CD4-positive, alpha-beta T cell (primary cell): ENCODE measurements around the gene BOD1. TPM values are rescaled to one million over a fixed set of nuclear protein-coding genes. Genes with fewer than 3 reads are reported as not detected.

Experiments
- ATAC-seq: fragments of 200-7000 bp; cut with Tn5 transposase; one replicate; pipeline ENCODE4 v1.10.0; 2022; ENCODE audit warnings: mild to moderate bottlenecking; ENCODE audit not compliant: poor library complexity
- CTCF ChIA-PET: fragments of 350-600 bp; sonication (Branson Sonifier 250); formaldehyde crosslinking; loops from one replicate; lab custom pipeline; 2021; ENCODE audit warnings: antibody characterized with exemption, inconsistent platforms; lab: Charles Lee
- POLR2A ChIA-PET: fragments of 350-600 bp; sonication (Branson Sonifier 250); formaldehyde crosslinking; loops from one replicate; lab custom pipeline; 2021; ENCODE audit warnings: antibody characterized with exemption, inconsistent platforms; lab: Charles Lee
- DNase-seq, 14 experiments: peaks; one replicate each; pipeline ENCODE4 v3.0.0-alpha.2; 2013 to 2020; ENCODE audit warnings: mixed read lengths in 2 of 14
- H3K27ac ChIP-seq, 2 donors: one replicate each; pipeline versions ENCODE4 v1.5.1 to v1.7.0; 2013; ENCODE audit warnings: low read length in 2 of 2, low read depth in 1 of 2, mild to moderate bottlenecking in 1 of 2
- H3K27me3 ChIP-seq, 2 experiments: 1 replicate in 1 of 2; 2 replicates in 1 of 2; pipeline versions ENCODE4 v1.6.1 to v1.7.0; 2013; ENCODE audit warnings: low read length in 2 of 2, control low read depth in 1 of 2, mild to moderate bottlenecking in 1 of 2, moderate library complexity in 1 of 2; ENCODE audit not compliant: insufficient read depth in 2 of 2, control insufficient read depth in 1 of 2
- H3K36me3 ChIP-seq: one replicate; pipeline ENCODE4 v1.6.1; 2013; ENCODE audit warnings: low read length, control low read depth; ENCODE audit not compliant: insufficient read depth
- H3K4me1 ChIP-seq: one replicate; pipeline ENCODE4 v1.6.1; 2013; ENCODE audit warnings: low read length, control low read depth; ENCODE audit not compliant: insufficient read depth
- H3K4me3 ChIP-seq: one replicate; pipeline ENCODE4 v1.5.1; 2013; ENCODE audit warnings: mild to moderate bottlenecking, low read length, moderate library complexity
- H3K9me3 ChIP-seq, 2 experiments: 1 replicate in 1 of 2; 2 replicates in 1 of 2; pipeline versions ENCODE4 v1.6.1 to v1.7.0; 2013; ENCODE audit warnings: low read length in 2 of 2, mild to moderate bottlenecking in 2 of 2, control low read depth in 1 of 2, moderate library complexity in 1 of 2; ENCODE audit not compliant: control insufficient read depth in 1 of 2, insufficient read depth in 1 of 2
- H3K27ac Mint-ChIP-seq: one replicate; pipeline ENCODE4 v1.8.0; 2020; ENCODE audit warnings: mixed read lengths
- H3K27me3 Mint-ChIP-seq: one replicate; pipeline ENCODE4 v1.8.0; 2021; ENCODE audit warnings: mixed read lengths
- H3K36me3 Mint-ChIP-seq: one replicate; pipeline ENCODE4 v1.8.0; 2021; ENCODE audit warnings: low read depth, mixed read lengths
- H3K4me1 Mint-ChIP-seq: one replicate; pipeline ENCODE4 v1.8.0; 2021; ENCODE audit warnings: low read depth, mixed read lengths
- H3K4me3 Mint-ChIP-seq: one replicate; pipeline ENCODE4 v1.8.0; 2020; ENCODE audit warnings: mild to moderate bottlenecking, mixed read lengths
- H3K9me3 Mint-ChIP-seq: one replicate; pipeline ENCODE4 v1.8.0; 2020; ENCODE audit warnings: mixed read lengths
- CTCF ChIP-seq: fragments of 200-600 bp; IDR thresholded peaks from one replicate; pipeline ENCODE4 v1.8.0; 2022; ENCODE audit warnings: antibody characterized with exemption, mild to moderate bottlenecking
- intact Hi-C, 2 experiments: fragments of 100-400 bp; cut with DNase I in 1 of 2; cut with micrococcal nuclease in 1 of 2; formaldehyde crosslinking; loops; one replicate each; pipeline versions ENCODE4 v1.15.1 to v1.9.0; 2023 to 2025; cut with DNase I, micrococcal nuclease
- total RNA-seq, 174 experiments: library from RNA in 2 of 174; stranded (reverse) in 2 of 174; gene quantifications; one replicate each; pipeline ENCODE4 v1.2.3 and lab custom pipeline; 2021 to 2026

Gene BOD1
- total RNA-seq, 2 experiments from 2014 or later, result 20.6 to 20.9 TPM

DNA sequence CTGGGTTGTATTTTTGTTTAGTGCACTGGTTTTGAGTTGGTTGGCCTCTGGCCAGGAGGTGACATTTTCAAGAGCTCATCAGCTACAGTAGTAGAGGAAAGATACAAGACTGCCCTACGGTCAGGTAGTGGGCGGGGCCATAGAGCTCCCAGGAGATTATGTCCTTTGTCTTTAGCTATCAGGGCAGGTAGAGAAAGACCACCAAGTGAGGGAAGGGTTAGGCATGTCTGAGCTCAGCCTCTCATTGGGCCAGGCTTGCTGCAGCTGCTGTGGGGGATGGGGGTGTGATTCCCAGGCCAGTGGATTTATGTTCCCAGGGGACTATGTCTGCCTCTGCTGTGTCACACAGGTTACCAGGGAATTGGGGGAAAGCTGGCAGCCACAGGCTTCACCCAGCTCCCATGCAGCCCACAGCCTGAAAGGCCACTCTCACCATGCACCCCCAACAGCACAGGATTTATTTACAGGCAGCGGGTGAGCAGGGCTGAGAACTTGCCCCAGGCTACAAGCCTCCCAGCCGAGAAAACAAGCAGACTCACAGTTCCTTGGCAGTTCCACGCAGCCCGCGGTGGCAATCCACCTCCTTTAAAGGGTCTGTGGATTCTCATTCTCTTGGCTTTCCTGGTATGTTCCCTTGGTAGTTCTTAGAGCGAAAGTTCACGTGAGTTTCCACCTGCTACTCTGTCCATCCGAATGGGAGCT lies 37.5 kb upstream of the BOD1 start:
- Histone ChIP-seq H3K4me3 (no peak overlapping the region), H3K27ac (no peak overlapping the region), H3K4me1 (no peaks in the 10 kb centered on the region), H3K9me3 (peaks cover 9 to 10% of the 10 kb centered on the region in 2 experiments), H3K36me3 (no peaks in the 10 kb centered on the region), H3K27me3 (peaks cover 0 to 4% of the 10 kb centered on the region in 2 experiments)
- DNase-seq (no peak), ATAC-seq (no peak)
- Mint-ChIP-seq H3K4me3 (no peak overlapping the region), H3K9me3 (no peaks in the 10 kb centered on the region), H3K4me1 (no peaks in the 10 kb centered on the region), H3K27ac (no peak overlapping the region), H3K27me3 (peaks cover 26% of the 10 kb centered on the region), H3K36me3 (no peaks in the 10 kb centered on the region)
- ChIA-PET CTCF (no interaction called here), POLR2A (no interaction called here)
- TF ChIP-seq CTCF, result no peak
- intact Hi-C loops, result no loop called here

DNA sequence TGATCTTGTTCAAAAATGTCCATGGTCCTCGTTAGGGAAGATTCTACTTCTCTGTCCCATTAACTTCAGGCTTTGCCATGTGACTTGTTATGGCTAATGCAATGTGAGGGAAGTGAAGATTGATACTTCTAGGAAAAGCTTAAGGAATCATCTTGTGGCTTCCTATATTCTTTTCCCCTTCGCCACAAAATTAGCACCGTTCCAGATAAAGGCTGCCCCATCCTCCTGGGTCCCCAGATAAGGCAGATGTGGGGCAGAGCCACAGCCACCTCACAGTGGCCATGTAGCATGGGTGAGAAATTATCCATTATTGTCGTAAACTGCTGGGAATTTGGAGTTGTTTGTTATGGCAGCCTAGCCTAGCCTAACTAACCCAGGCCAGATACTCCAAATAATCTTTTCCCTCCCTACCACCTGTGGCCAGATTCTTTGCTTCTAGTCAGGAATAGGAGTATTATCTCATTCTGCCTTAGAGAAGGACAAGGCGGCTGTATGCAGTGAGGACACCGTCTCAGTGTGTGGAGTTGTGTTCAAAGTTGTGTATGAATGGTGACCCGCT lies 31.9 kb upstream of the BOD1 start:
- Histone ChIP-seq H3K36me3 (no peaks in the 10 kb centered on the region), H3K27ac (no peak overlapping the region), H3K9me3 (peaks cover 0 to 3% of the 10 kb centered on the region in 2 experiments), H3K4me1 (no peaks in the 10 kb centered on the region), H3K27me3 (peaks cover 0 to 8% of the 10 kb centered on the region in 2 experiments), H3K4me3 (no peak overlapping the region)
- ChIA-PET POLR2A (no interaction called here), CTCF (no interaction called here)
- TF ChIP-seq CTCF, result no peak
- Mint-ChIP-seq H3K4me3 (no peak overlapping the region), H3K27ac (no peak overlapping the region), H3K4me1 (no peaks in the 10 kb centered on the region), H3K9me3 (no peaks in the 10 kb centered on the region), H3K36me3 (no peaks in the 10 kb centered on the region), H3K27me3 (peaks cover 25% of the 10 kb centered on the region)
- DNase-seq, result no peak
- no peak for ATAC-seq
- intact Hi-C loops, result no loop called here

GRCh38 chr5:173646692-173647091 lies 30.2 kb upstream of the BOD1 start:
- Mint-ChIP-seq H3K27ac (no peak overlapping the region), H3K4me1 (no peaks in the 10 kb centered on the region), H3K36me3 (no peaks in the 10 kb centered on the region), H3K4me3 (no peak overlapping the region), H3K9me3 (no peaks in the 10 kb centered on the region), H3K27me3 (peaks cover 25% of the 10 kb centered on the region)
- H3K36me3 ChIP-seq, result no peaks in the 10 kb centered on the region
- no peaks in the 10 kb centered on the region for H3K9me3 ChIP-seq
- peaks cover 0 to 8% of the 10 kb centered on the region in 2 experiments for H3K27me3 ChIP-seq
- CTCF ChIA-PET, result no interaction called here
- ATAC-seq (no peak), DNase-seq (no peak)
- no peak overlapping the region for H3K27ac ChIP-seq
- no peak overlapping the region for H3K4me3 ChIP-seq
- POLR2A ChIA-PET, result no interaction called here
- no peaks in the 10 kb centered on the region for H3K4me1 ChIP-seq
- intact Hi-C loops, result no loop called here
- TF ChIP-seq CTCF, result no peak
